HUDEP-2 (cell line): Measurements from ENCODE around the gene SERINC4.
"Not testable (repeated sequence)": the region's sequence is repeated elsewhere in the genome, so short reads cannot be mapped to it uniquely, and the experiment has no call there.

Experiments
- DNase-seq, 76 experiments: peaks; one replicate each; lab custom pipeline; 2025; ENCODE audit not compliant: unreplicated experiment in 76 of 76; lab: John Stamatoyannopoulos, UW

The SERINC4 gene

DNA sequence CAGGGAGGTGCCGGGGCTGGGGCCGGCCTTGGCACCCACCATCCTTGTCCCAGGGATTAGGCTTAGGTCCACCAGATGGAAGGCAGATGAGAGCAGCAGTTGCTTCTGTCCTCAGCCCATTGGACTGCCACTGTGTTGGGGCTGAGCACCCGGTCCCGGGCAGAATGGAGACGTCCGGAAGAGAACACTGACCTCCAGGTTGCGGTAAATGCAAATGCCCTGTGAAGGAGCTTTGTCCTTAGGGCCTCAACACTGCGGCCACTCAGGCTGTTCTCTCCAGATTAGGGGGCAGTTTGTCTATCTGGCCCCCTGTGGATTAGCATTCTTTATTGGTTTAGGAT, at the start of gene SERINC4:
Gene SERINC4 (minus strand): TSS at position 276 of the 341 bp plus-strand sequence. CDS start 234 bp downstream, at position 42.
- no peak for DNase-seq

DNA sequence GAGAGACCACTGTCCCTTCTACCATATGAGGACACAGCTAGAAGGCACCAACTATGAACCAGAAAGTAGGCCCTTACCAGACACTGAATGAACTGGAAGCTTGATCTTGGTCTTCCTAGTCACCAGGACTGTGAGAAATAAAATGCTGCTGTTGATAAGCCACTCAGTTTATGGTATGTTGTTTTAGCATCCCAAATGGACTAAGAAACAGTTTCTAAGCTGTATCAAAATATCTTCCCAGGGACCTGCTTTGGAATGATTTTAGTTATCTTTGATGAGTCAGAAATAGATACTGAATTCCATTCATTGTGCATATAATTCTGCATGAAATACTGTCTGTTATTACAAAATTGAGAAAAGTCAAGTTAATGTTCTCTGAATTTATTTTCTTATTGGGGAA, 45.4 kb upstream of the SERINC4 start:
- DNase-seq, result no peak

DNA sequence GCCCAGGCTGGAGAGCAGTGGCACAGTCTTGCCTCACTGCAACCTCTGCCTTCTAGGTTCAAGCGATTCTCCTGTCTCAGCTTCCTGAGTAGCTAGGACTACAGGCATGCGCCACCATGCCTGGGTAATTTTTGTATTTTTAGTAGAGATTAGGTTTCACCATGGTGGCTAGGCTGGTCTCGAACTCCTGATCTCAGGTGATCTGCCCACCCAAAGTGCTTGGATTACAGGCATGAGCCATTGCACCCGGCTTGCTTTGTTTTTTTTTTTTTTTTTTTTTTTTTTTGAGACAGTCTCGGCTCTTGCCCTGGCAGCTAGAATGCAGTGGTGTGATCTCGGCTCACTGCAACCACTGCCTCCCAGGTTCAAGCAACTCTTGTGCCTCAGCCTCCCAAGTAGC, 32.5 kb upstream of the SERINC4 start:
- not testable (repeated sequence) for DNase-seq

DNA sequence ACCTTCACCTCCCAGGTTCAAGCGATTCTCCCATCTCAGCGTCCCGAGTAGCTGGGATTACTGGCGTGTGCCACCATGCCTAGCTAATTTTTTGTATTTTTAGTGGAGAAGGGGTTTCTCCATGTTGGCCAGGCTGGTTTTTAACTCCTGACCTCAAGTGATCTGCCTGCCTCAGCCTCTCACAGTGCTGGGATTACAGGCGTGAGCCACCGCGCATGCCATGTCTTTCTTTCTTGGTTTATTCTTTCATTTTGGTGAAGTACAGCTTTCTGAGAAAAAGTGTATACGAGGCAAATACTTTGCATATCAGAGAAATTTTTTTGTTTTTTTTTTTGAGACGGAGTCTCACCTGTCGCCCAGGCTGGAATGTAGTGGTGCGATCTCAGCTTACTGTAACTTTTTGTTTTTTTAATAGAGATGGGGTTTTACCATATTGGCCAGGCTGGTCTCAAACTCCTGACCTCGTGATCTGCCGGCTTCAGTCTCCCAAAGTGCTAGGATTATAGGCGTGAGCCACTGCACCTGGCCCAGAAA, 31.6 kb upstream of the SERINC4 start:
- not testable (repeated sequence) for DNase-seq

DNA sequence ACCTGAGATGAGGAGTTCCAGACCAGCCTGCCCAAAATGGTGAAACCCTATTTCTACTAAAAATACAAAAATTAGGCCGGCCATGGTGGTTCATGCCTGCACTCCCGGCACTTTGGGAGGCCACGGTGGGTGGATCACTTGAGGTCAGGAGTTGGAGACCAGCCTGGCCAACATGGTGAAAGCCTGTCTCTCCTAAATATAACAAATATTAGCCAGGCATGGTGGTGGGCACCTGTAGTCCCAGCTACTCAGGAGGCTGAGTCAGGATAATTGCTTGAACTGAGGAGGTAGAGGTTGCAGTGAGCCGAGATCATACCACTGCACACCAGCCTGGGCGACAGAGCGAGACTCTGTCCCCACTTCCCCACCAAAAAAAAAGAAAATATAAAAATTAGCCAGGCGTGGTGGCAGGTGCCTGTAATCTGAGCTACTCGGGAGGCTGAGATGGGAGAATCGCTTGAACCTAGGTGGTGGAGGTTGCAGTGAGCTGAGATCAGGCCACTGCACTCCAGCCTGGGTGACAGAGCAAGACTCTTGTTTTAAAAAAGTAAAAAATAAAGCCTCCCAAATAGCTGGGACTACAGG, 30.8 kb upstream of the SERINC4 start:
- DNase-seq, result not testable (repeated sequence)

DNA sequence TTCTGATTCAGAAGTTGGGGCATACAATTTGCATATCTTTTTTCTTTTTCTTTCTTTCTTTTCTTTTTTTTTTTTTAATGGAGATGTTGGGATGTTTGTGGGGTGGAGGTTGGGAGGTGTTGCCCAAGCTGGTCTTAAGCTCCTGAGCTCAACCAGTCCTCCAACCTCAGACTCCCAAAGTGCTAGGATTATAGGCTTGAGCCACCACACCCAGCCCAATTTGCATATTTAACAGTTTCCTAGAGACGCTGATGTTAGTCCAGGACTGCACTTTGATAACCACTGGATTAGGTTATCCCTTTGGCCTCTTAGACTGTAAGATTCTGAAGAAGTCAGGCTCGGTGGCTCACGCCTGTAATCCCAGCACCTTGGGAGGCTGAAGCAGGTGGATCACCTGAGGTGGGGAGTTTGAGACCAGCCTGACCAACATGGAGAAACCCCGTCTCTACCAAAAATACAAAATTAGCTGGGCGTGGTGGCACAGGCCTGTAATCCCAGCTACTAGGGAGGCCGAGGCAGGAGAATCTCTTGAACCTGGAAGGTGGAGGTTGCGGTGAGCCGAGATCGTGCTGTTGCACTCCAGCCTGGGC, 30.0 kb upstream of the SERINC4 start:
- DNase-seq, result not testable (repeated sequence)

DNA sequence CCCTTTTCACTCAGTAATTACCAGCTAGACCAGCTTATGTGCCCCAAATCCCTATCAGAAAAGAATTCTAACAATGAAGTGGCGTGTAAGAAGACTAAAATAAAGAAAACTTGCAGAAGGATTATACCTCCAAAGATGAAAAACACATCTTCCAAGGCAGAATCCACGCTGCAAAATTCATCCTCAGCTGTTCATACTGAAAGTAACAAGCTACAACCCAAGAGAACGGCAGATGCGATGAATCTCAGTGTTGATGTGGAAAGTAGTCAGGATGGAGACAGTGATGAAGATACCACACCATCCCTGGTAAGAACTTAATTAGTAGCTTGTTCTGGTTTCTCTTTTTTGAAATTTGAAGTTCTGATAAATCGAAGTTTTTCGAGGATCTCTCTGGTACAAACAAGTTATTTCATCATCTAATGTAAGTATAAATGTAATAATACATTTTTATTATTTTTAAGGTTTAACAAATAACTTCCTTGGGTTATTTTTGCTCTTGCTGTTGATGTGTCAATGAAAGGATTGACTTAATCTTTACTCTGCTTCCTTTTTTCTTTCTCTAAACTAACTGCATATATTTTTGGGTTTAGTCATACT, 28.1 kb upstream of the SERINC4 start:
- DNase-seq, result no peak

DNA sequence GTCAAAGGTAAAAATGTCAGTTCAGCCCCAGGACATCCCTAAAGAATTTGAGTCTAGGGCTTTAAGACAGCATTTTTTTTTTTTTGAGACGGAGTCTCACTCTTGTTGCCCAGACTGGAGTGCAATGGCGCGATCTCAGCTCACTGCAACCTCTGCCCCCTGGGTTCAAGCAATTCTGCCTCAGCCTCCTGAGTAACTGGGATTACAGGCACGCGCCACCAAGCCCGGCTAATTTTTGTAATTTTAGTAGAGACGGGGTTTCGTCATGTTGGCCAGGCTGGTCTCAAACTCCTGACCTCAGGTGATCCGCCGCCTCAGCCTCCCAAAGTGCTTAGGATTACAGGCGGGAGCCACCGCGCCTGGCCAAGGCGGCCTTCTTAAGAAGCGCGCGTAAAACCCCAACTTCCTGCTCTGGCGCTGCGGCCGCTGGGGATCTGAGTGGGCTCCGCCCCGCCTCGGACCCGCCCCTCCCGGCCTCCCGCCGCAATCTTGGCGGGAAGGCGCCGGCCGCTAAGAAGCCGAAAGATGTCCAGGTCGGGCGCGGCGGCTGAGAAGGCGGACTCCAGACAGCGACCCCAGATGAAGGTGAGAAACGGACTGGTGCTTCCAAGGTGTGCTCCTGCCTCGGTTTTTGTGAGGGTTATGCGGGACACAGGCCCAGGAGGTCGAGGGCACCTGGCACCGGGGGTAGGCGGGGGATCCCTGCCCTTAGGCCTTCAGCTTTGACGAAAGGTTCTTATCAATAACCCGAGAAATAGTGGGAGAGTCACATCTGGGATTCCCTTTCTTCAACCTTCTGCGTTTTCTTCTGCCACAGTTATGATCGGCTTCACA, 26.7 kb upstream of the SERINC4 start, which contains the start of gene WDR76:
Gene WDR76 (plus strand): TSS at position 495 of the 834 bp plus-strand sequence. CDS start 31 bp downstream, at position 526.
- peak in 72 of 76 experiments; percentile 15 to 86 (median 72) for DNase-seq

DNA sequence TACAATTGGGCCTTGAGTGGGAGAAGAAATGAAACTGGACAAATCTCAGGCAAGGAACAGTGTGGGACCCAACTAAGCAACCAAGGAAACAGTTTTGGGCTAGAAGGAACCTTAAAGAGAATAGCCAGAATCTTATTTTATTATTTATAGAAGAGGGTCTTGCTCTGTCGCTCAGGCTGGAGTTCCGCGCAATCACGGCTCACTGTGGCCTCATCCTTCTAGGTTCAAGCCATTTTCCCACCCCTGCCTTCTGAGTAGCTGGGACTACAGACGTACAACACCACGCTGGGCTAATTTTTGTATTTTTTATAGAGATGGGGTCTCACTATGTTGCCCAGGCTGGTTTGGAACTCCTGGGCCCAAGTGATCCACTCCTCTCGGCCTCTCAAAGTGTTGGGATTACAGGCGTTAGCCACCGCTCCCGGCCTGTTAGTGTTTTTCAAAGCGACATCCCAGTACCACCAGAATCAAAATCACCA, 26.0 kb upstream of the SERINC4 start:
- DNase-seq, result no peak

DNA sequence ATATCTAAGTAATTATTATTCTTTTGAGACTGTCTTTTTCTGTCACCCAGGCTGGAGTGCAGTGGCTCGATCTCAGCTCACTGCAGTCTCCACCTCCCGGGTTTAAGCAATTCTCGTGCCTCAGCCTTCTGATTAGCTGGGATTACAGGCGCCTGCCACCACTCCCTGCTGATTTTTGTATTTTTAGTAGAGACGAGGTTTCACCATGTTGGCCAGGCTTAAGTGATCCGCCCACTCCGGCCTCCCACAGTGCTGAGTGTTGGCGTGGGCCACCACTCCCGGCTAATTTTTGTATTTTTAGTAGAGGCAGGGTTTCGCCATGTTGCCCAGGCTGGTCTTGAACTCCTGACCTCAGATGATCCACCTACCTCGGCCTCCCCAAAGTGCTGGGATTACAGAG, 25.3 kb upstream of the SERINC4 start:
- DNase-seq, result peak in 10 of 76 experiments; percentile 3 to 40 (median 14)

DNA sequence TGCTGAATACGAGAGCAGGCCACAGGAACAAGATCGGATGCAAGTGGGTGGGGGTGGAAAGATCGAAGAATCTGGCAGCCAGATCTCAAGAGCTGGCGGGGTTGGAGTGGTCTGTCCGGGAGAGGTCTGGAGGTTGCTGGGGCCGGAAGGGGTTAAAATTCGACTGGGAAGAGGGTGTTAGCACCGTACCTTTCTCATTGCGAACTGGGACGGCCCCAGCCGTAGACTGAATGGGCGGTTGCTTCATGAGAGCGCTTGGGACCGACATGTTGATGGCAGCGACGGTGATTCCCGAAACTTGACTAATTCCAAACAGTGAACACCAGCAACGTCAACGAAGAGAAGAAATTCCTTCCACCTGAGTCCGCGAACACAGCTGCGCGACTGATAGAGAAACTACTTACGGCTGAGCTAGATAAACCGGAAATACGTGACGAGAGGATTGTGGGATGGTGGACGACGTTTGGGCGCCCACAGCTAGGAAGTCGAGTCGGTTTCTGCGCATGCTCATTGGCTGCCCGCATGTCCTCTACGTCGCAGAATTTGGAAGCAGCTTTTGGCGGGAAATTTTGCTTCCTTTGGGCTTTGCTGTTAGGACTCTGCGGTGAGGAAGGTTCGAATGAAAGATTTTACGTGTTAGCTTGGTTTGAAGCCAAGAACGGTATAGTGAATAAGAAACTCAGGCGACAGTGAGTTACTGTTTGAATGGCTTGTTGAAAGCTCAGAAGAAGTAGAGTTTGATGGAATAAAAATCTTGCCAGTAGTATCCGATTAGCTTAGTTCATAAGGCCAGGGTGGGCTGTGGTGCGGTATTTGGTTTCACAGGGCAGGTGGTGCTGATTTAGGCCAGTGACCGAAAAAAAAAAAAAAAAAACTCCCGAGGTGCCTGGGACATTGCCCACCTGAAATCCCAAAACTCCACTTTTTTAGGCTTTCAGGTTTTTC, 24.6 kb upstream of the SERINC4 start, which contains the start of gene MFAP1:
Gene MFAP1 (minus strand): TSS at position 389 of the 945 bp plus-strand sequence. CDS start 121 bp downstream, at position 268.
- peak in 75 of 76 experiments; percentile 30 to 96 (median 90) for DNase-seq

DNA sequence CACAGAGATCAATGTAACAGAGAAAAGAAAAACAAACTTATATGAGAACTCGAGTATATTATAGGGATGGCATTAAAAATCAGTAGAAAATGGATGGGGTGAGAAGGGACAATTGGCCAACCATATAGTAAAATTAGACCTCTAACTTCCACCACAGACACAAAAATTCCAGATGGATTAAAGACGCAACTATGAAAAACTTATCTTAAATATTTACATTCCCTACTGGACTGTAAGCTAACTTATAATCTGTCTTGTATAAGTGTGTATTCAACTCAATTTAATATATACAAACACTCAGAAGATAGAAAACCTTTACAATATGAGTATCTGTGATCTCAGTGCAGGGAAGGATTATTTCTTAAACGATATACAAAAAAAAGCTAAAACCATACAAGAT, 21.5 kb upstream of the SERINC4 start:
- DNase-seq, result no peak

DNA sequence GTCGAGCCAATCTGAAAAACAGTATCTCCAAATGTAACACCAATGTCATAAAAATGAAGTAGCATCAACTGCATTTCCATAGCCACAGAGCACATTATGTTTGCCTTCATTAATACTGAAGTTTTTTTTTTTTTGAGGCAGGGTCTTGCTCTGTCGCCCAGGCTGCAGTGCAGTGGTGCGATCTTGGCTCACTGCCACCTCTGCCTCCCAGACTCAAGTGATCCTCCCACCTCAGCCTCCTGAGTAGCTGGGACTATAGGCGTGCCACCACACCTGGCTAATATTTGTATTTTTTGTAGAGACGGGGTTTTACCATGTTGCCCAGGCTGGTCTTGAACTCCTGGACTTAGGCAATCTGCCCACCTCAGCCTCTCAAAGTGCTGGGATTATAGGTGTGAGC, 15.0 kb upstream of the SERINC4 start:
- DNase-seq, result not testable (repeated sequence)

DNA sequence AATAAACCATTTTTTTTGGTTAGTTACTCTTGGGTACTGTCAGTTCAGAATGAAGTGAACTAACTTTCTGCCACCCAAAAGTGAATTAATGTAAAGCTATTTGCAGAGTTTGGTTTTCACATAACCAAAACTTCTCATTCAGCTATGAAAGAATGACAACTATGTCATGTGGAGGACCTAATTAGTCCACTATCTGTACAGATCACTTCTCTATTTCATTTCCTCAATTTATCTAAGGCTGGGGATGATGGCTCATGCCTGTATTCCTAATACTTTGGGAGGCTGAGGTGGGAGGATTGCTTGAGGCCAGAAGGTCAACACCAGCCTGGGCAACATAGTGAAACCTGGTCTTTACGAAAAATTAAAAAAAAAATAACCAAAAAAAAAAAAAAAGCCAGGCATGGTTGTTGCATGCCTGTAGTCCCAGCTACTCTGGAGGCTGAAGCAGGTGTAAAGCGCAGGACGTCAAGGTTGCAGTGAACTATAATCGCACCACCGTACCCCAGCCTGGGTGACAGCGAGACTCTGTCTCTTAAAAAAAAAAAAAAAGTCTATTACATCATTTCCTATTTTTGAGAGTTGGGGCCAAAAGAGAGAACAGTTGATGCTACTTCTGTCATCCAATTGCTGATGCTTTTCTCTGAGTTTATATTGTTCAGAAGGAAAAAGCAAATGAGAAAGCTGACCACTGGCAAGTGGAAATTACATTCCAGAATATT, 9.1 kb upstream of the SERINC4 start:
- DNase-seq, result no peak

DNA sequence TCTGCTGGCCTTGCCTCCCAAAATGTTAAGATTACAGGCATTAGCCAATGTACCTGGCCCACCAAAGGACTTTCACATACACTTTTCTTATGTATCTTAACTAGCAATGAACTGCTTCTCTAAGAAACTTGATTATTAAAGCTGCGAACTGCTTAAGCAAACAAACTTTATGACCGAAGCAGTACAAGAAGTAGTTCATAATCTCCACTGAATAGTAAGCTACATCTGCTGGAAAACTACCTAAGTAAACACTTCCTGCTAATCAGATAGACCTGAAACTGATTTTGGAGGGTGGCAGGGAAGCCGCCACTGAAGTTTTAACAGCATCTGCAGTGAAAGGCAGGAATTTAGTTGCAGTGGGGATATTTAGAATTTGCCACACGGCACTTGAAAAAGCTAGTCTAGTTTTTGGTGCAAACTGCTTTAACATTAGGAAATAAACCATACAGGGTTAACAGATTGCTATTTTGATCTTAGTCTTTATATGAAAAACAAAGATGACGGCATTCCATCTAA, 8.5 kb upstream of the SERINC4 start:
- no peak for DNase-seq

DNA sequence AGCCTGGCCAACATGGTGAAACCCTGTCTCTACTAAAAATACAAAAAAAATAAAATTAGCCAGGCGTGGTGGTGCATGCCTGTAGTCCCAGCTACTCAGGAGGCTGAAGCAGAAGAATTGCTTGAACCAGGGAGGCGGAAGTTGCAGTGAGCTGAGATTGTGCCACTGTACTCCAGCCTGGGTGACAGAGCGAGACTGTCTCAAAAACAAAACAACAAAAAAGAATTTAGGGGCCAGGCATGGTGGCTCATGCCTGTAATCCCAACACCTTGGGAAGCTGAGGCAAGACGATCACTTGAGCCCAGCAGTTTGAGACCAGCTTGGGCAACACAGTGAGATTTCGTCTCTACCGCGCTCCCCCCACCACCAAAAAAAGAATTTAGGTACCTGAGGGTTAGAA, 2.7 kb upstream of the SERINC4 start:
- not testable (repeated sequence) for DNase-seq

DNA sequence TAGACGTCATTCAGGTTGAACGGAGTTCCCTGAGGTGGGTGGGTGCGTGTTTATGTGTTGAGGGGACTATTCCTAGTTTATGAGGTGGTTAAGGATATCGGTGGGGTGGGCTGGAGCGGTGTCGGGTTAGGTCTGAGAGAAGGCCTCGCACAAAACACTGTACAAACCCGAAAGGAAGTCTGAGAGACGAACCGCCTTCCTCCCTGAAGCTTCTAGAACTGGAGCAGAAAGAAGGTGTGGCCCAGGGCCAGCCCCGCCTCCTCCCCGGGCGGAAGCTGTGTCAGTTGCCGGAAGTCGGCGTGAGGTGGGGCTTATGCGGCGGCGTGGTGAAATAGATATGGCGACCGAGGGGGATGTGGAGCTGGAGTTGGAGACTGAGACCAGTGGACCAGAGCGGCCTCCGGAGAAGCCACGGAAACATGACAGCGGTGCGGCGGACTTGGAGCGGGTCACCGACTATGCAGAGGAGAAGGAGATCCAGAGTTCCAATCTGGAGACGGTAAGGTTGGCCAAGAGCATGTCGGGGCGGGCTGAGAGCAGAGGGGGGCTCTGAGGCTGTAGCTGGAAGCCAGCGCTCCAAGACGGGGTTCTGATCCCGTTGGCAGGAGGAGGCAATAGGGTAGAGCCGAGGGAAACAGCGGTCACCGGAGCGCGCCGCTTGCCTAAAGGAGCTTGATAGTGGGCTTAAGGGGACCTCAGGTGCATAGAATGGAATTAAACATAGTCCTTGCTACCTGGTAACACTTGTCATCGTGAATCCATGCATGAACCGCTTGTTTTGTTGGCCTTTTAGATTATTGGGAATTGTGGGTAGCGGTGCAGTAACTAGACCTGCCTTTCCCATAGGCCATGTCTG, 494 bp upstream of the SERINC4 start, which contains the start of gene HYPK:
Gene HYPK (plus strand): TSS at position 314 of the 856 bp plus-strand sequence. CDS start 24 bp downstream, at position 338.
- DNase-seq, result peak in 74 of 76 experiments; percentile 7 to 91 (median 82)
